Hematopoietic multipotent progenitor cell treated with erythropoietin and hydrocortisone succinate and interleukin-3 and kit ligand, for 8 days (in vitro differentiated cells): ENCODE data around the gene TCHHL1.
"Not testable (repeated sequence)": the region's sequence is repeated elsewhere in the genome, so short reads cannot be mapped to it uniquely, and the experiment has no call there.

Experiments used
- DNase-seq: peaks from one replicate; pipeline ENCODE4 v3.0.0-alpha.2; 2015

TCHHL1 gene

GRCh38 chr1:152084853-152085252 is 4.0 kb downstream of the TCHHL1 start:
- DNase-seq = peak; percentile 19

- not testable (repeated sequence) for DNase-seq
These were observed 7.8 kb downstream of the TCHHL1 start for GRCh38 chr1:152081026-152081425.

GRCh38 chr1:152080494-152080893 is 8.4 kb downstream of the TCHHL1 start:
- not testable (repeated sequence) for DNase-seq

- no peak for DNase-seq
These were observed 9.9 kb downstream of the TCHHL1 start for GRCh38 chr1:152078831-152079441.

GRCh38 chr1:152072311-152072710 is 16.6 kb downstream of the TCHHL1 start:
- no peak for DNase-seq

- peak; percentile 79 for DNase-seq
These were observed 17.7 kb downstream of the TCHHL1 start for GRCh38 chr1:152071123-152071522.

GRCh38 chr1:152067929-152068328 is 20.9 kb downstream of the TCHHL1 start:
- no peak for DNase-seq

- no peak for DNase-seq
These were observed 21.7 kb downstream of the TCHHL1 start for GRCh38 chr1:152067150-152067549.

GRCh38 chr1:152061952-152062351 is 26.9 kb downstream of the TCHHL1 start:
- no peak for DNase-seq

GRCh38 chr1:152053375-152053774 is 35.5 kb downstream of the TCHHL1 start:
- DNase-seq = no peak

GRCh38 chr1:152052606-152053005 is 36.3 kb downstream of the TCHHL1 start:
- peak; percentile 83 for DNase-seq

- peak; percentile 20 for DNase-seq
These were observed 37.8 kb downstream of the TCHHL1 start for GRCh38 chr1:152050886-152051675.

- no peak for DNase-seq
These were observed 39.4 kb downstream of the TCHHL1 start for GRCh38 chr1:152049291-152050083.

- DNase-seq = peak; percentile 92
These were observed 40.4 kb downstream of the TCHHL1 start for GRCh38 chr1:152048416-152049009.

GRCh38 chr1:152047730-152048415 is 41.0 kb downstream of the TCHHL1 start:
- DNase-seq = peak; percentile 98

- no peak for DNase-seq
These were observed 41.5 kb downstream of the TCHHL1 start for GRCh38 chr1:152047413-152047729.

- no peak for DNase-seq
These were observed 44.5 kb downstream of the TCHHL1 start for GRCh38 chr1:152044386-152044785.

GRCh38 chr1:152043870-152044269 is 45.0 kb downstream of the TCHHL1 start:
- no peak for DNase-seq

- no peak for DNase-seq
These were observed 46.8 kb downstream of the TCHHL1 start for GRCh38 chr1:152042030-152042429.

GRCh38 chr1:152039886-152040285 is 49.0 kb downstream of the TCHHL1 start:
- DNase-seq = no peak

- DNase-seq = no peak
These were observed 49.4 kb downstream of the TCHHL1 start for GRCh38 chr1:152039461-152039860.

GRCh38 chr1:152038871-152039270 is 50.0 kb downstream of the TCHHL1 start:
- DNase-seq = no peak
